ENCODE measurements around the gene SEMA4B.
"Not testable (repeated sequence)": the region's sequence is repeated elsewhere in the genome, so short reads cannot be mapped to it uniquely, and the experiment has no call there.

The SEMA4B gene

GRCh38 chr15:90178468-90179435, 22.4 kb upstream of the SEMA4B start:
- DNase-seq (ENCODE audit: low spot score) = no peak

DNA sequence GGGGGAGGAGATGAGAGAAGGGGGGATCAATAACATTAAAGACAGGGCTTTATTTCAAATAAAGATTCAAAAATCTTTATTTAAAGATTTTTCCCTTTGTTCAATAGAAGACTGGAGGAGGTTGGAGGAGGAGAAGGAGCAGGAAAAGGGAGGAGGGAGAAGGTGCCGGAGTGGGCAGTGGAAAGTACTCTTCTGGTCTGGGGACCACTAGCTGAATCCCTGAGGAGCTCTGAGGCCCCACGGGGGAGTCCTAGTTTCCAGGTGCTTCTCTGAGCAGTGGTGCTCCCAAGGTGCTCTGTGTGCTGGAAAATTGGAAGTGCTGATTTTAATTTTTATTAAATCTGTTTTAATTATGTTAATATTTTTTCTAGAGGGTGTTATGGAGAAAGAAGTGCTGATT, 19.4 kb upstream of the SEMA4B start:
- DNase-seq (ENCODE audit: low spot score) = no peak

- DNase-seq (ENCODE audit: low spot score) = no peak
These were observed 16.9 kb upstream of the SEMA4B start for GRCh38 chr15:90184119-90184785.

DNA sequence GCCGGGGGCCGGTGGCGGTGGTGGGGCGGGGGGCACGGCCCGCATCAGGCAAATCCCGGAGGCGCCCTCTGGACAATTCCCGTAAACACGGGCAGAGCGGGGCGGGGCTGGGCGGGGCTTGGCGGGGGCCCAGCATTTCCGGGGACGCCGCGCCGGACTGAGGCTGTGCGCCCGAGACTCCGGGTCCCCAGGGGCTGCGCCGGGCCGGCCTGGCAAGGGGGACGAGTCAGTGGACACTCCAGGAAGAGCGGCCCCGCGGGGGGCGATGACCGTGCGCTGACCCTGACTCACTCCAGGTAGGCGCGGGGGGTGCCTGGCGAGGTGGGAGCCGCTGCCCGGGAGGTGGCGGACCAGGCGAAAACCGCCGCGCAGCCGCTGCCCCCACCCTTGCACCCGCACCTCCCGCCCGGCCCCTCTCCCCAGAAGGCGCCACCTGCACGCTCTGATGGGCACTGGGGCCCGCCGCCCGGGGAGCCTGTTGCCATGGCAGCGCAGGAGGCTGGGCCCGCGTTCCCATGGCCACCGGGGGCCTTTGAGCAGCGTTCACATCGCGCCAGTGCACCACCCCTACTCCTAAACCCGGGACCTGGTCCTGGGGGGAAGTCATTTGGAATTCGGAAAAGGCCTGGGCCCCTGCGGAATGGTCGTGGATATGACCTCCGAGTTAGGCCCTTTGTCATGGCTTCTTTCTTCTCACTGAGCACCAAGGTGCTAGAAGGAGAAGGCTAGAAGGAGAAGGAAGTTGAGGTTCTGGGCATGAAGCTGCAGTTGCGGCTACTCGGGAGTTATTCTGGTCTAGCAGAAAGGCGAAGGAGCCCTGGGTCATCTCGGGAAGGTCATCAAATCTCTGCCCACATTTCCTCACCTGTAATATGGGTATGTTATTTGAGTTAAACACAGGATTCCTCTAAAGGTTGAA, 16.1 kb upstream of the SEMA4B start:
- DNase-seq (ENCODE audit: low spot score) = peak; percentile 61

- no peak for DNase-seq (ENCODE audit: low spot score)
These were observed 13.8 kb upstream of the SEMA4B start for GRCh38 chr15:90187257-90187868.

GRCh38 chr15:90188065-90188464, 13.1 kb upstream of the SEMA4B start:
- DNase-seq (ENCODE audit: low spot score) = not testable (repeated sequence)

- DNase-seq (ENCODE audit: low spot score) = no peak
These were observed 12.0 kb upstream of the SEMA4B start for GRCh38 chr15:90188914-90189748.

- no peak for DNase-seq (ENCODE audit: low spot score)
These were observed 11.2 kb upstream of the SEMA4B start for GRCh38 chr15:90189781-90190467.

DNA sequence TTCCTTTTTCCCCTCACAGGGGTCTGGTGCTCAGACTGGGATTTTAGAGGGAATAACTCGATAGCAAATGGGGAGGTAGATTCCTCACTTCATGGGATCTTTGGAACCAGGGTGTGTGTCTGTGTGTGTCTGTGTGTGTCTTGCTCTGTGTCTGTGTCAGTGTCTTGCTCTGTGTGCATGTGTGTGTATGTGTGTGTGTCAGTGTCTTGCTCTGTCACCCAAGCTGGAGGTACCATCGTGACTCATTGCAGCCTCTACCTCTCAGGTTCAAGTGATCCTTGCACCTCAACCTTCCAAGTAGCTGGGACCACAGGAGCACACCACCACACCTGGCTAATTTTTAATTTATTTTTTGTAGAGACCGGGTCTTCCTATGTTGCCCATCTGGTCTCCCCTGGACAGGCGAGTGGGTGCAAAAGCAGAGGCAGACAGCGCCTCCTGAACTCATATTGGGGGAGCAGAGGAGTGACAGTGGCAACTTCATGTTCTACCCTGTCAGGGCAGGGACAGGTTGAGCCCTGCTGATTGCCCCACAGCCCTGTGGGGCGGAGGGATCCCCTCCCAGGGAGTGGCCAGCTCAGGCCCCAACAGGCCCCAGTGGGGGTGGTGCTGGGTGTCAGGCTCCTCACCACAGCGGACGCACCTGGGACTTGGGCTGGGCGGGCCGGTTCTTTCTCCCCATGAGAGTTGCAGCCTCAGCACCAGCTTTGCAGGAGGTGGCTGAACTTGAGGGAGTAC, 10.4 kb upstream of the SEMA4B start:
- no peak for DNase-seq (ENCODE audit: low spot score)

DNA sequence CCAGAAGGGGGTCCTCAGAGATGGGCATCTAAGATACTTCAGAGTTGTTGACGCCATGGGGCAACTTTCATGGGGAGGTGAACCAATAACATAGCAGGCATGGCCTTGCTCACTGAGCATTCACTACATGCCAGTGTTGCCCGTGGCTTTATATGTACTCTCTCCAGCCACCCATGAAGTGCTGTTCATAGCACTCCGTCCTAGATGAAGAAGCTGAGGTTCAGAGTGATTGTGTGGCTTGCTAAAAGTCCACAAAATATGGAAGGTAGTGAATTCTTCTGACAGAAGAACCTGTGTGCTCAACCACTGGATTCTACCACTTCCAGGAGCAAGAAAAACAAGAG, 9.8 kb upstream of the SEMA4B start:
- DNase-seq (ENCODE audit: low spot score) = no peak

DNA sequence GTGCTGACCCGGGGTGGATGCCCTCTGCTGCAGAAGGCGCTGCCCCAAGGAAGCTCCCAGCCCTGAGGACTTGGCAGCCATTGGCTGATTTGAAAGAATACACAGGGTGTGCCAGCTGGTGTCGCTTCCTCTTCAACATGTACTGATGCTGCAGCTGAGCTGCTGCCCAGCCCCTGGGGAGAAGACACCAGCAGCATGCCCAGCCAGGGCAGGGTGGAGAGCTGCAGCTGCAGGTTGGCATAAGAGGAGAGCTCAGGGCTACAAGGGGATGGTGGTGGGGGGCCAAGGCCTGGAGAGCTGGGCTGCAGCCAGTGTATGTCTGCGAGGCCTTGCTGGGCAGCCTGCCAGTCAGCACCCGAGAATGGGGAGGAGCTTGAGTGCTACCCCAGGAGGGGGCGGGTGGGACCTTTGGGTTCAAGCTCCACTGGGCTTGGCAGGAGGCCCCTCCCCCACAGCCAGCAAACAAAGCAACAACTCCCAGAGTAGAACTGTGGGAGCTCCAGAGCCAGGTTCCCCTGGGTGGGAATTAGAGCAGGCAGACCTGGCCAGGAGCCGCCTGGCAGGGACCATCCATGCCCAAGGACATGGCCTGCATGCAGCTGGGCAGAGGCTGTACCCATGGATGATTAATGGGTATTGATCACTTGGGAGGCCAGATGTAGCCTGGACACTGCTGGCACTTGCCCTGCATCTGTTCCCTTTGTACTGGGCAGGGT, 9.2 kb upstream of the SEMA4B start:
- peak; percentile 55 for DNase-seq (ENCODE audit: low spot score)

DNA sequence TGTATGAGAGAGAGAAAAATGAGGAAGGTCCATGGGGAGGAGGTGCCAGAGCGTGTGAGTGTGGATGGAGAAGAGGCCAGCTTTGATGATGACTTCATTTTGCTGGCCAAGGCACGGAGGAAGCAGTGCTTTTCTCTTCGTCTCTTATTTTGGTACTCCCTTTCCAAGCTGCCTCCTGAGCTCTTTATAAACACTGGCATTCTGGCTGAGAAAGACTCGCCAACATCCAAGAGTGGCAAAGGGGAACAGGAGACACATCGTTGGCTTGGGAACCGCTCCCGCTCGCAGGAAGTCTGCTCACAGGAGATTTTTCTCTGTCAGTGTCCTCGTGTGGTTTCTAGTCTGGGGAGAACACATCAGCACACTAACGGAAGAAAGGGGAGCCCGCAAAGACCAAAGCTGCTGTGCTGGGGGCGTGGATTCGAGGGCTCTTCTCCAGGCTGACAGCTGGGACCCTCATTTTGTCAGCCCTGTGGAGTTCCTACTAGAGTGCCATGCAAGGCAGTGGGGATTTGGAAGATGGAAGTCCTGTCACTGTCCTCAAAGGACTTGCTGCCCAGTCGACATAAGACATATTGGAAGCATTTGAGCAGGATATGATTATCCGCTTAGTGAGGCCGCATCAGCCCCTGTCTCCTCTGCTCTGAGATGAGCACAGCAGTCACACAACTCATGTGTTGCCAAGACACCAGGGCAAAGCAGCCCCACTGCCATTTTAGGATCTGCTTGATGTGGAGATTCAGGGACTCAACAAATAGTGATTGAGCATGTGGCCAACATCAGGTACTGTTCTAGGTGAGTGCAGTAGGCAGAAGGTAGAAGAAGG, 8.0 kb upstream of the SEMA4B start:
- DNase-seq (ENCODE audit: low spot score) = no peak

- DNase-seq (ENCODE audit: low spot score) = no peak
These were observed 6.5 kb upstream of the SEMA4B start for GRCh38 chr15:90194655-90195054.

GRCh38 chr15:90200534-90201129, 498 bp upstream of the SEMA4B start:
- DNase-seq (ENCODE audit: low spot score) = peak; percentile 53

- DNase-seq (ENCODE audit: low spot score) = peak; percentile 60
These were observed 830 bp downstream of the SEMA4B start for GRCh38 chr15:90201944-90202375.

- DNase-seq (ENCODE audit: low spot score) = peak; percentile 8
These were observed 1.8 kb downstream of the SEMA4B start for GRCh38 chr15:90202929-90203328.

DNA sequence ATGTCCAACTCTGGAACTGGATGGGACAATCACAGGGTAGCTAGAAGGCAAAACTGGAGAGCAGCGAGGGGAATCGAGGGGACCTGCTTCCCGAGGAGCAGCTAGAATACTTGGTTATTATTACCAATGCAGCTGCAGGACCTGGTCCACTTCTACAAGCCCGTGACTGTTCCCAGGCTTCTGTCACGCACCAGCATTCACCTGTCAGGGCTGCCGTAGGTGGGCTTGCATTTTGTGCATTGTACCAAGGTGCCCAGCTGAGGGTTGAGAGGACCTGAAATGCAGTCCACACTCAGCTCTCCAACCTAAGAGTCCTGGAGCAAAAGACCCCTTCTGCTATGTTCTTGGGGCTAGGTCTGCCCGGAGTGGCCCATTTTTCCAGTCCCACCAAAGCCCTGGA, 2.3 kb downstream of the SEMA4B start:
- peak; percentile 3 for DNase-seq (ENCODE audit: low spot score)

GRCh38 chr15:90203922-90204321, 2.8 kb downstream of the SEMA4B start:
- peak; percentile 17 for DNase-seq (ENCODE audit: low spot score)
